ENCODE results near the gene MYO5C.

MYO5C gene

GRCh38 chr15:52295421-52296001 lies at the start of gene MYO5C:
TSS of gene MYO5C (minus strand) at chr15:52295804. CDS start at chr15:52295636, 168 bp downstream.
- no peak for DNase-seq

GRCh38 chr15:52344592-52344991 lies 49.0 kb upstream of the MYO5C start:
- DNase-seq: no peak

DNA sequence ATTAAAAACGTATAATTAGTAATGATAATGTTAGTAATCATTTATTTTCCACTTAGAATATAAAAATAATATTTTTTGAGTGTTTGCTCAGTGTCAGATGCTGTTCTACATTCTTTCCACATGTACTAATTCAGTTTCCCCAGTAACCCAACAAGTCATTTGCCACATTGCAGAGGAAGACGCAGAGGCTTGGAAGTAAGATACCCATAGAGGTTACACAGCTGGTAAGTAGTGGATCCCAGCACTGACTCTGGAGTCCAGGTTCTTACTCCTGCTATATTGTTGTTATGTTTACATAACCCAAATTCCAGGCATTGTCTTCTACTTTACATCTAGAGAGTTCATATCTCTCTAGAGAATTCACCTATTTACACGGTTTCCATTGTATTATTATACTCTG lies 48.2 kb upstream of the MYO5C start:
- no peak for DNase-seq

- DNase-seq: no peak
Measured at GRCh38 chr15:52340093-52340492, 44.5 kb upstream of the MYO5C start.

DNA sequence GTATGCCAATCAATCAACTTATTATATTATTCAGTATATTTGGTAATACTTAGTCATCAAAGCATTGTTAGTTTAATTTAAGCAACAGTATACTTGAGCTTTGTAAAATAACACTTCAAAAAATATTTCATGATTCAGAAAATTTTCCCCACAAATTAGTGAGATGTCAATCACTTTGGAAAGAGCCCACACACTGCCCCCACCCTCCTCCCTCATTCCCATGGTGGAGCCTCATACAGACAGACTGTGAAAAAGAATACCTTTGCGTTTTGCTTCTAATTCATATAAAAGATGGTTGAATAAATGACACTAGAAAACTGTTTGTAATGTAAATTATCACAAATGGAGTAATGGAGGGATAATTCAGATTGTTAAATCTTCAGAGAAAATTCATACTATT lies 43.3 kb upstream of the MYO5C start:
- no peak for DNase-seq

GRCh38 chr15:52338058-52338457 lies 42.5 kb upstream of the MYO5C start:
- DNase-seq: no peak

DNA sequence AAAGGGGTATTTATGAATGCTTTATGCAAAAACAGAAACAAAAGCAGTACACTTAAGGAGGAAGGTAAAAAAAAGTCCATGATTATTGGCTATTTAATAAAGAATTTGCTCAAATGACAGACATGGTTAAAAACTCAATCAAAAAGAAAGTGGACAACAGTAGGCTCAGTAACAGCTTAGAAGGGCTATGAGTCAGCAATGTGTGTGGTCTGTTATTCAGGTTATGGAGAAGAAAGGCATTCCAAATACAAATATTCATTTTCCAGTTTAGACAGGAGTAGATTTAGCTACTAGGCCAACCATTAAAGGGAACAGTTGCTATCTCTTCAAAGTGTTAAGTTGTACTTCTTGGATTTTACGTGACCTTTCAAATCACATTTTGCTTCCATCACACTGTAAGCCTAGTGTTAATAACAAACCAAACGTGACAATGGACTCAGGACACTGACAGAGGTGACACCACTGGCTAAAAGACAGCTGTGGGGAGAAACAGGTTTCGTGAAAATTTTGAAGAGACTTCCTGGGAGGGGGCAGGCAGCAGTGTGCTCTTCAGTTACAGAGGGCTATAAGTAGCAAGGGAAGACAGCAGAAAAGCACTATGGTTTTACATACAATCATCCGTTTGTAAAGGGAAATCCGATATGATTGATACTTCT lies 41.7 kb upstream of the MYO5C start:
- DNase-seq: no peak

GRCh38 chr15:52336529-52336928 lies 40.9 kb upstream of the MYO5C start:
- no peak for DNase-seq

DNA sequence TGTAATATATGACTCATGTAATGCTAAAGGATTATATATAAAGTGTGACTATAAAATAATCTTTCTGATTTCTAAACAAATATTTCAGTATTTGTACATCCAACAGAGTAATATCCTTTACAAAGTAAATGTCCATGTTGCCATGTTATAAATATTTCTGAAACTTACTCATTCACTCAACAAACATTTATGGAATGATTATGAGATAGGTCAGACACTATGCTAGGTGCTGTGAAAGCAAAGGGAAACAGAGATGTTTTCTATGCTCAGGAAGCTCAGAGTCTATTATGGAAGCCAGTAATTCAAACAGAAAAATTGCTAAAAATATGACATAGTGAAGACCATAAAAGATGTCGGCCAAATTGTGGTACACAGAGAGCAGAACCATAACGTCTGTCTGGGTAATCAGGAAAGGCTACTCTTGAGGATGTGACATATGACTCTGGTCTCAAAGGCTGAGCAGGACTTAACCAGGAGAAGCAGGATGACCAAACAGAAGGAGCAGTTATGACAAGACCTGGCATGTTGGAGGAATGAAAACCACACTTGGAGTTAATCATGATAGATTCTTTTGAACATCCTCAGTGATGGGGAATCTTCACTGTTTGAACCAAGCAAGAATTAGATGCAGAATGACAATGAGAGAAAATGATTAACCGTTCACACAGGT lies 39.0 kb upstream of the MYO5C start:
- DNase-seq: no peak

- DNase-seq: peak; percentile 78
Measured at GRCh38 chr15:52331490-52332240, 36.1 kb upstream of the MYO5C start.

- no peak for DNase-seq
Measured at GRCh38 chr15:52329987-52330386, 34.4 kb upstream of the MYO5C start.

GRCh38 chr15:52329150-52329549 lies 33.5 kb upstream of the MYO5C start:
- no peak for DNase-seq

GRCh38 chr15:52328680-52329079 lies 33.1 kb upstream of the MYO5C start:
- no peak for DNase-seq

- DNase-seq: no peak
Measured at GRCh38 chr15:52326756-52327155, 31.2 kb upstream of the MYO5C start.

GRCh38 chr15:52324109-52324508 lies 28.5 kb upstream of the MYO5C start:
- DNase-seq: no peak

- DNase-seq: no peak
Measured at GRCh38 chr15:52318729-52319500, 23.3 kb upstream of the MYO5C start.

- DNase-seq: no peak
Measured at GRCh38 chr15:52317688-52318087, 22.1 kb upstream of the MYO5C start.

DNA sequence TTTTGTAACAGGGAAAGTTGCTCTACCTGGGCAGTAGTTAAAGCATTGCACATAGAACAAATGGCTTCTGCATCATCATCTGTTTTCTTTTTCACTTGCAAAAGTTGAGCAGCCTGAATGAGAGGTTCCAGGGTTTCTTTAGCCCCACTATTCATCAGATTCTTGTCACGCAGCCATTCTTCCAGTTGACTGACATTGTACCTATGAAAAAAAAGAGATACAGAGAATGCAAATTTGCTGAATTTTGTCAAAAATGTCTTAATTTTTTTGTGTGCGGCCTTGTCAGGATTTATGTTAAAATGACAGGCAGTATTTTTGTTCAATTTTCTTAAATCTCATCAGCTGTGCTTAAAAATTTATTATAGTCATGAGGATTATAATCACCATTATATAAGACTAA lies 21.4 kb upstream of the MYO5C start:
- DNase-seq: no peak

DNA sequence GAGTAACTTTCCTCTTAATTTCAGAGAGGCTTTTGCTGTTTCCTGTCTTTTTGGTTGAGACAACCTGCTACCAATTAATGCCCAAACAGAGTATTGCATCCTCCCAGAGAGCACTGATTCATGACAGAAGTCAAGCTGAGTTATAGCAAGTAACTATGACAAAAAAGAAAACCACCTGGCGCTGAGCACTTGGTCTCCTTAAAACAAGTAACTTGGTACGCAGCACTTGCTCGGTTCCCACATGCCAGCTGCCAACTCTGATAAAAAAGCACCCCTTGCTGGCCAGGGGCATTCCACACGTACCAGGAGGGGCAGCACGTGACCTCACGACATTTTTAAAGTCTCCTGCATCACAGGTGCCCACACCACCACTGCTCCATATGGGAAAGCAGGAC lies 13.5 kb upstream of the MYO5C start:
- no peak for DNase-seq

GRCh38 chr15:52308446-52309153 lies 13.0 kb upstream of the MYO5C start:
- no peak for DNase-seq

DNA sequence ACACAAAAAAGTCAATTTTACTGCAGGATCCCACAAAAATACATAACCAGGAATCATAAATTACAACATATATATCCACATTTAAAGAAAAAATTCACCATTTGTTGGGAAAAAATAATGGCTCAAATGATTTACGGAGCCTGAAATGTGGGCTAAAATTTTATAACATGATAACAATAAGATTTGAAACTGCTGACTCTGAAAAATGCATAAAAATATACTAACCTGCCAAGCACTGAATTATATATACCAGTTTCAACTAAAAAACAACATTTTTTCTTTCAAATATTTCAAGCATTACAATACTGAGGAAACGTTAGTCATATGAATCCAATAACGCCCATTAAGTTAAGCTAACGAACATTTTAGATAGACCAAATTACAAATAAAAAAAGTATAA lies 12.2 kb upstream of the MYO5C start:
- no peak for DNase-seq

- DNase-seq: no peak
Measured at GRCh38 chr15:52306270-52306669, 10.7 kb upstream of the MYO5C start.
